Measurements from ENCODE around the gene SAMD15.
"Not testable (repeated sequence)": the region's sequence is repeated elsewhere in the genome, so short reads cannot be mapped to it uniquely, and the experiment has no call there.

Gene SAMD15

GRCh38 chr14:77376771-77377501 lies at the start of gene SAMD15, which contains the start of gene TMED8:
SAMD15 (plus strand) TSS chr14:77377379; CDS start chr14:77377419, 40 bp downstream.
TMED8 (minus strand) TSS chr14:77377094; CDS start chr14:77377053, 41 bp downstream.
- peak; percentile 63 to 83 for DNase-seq

- DNase-seq = no peak
Measured at GRCh38 chr14:77329872-77330271, 47.3 kb upstream of the SAMD15 start.

GRCh38 chr14:77335576-77335975 lies 41.6 kb upstream of the SAMD15 start:
- DNase-seq = no peak

- not testable (repeated sequence) for DNase-seq
Measured at GRCh38 chr14:77337255-77337654, 39.9 kb upstream of the SAMD15 start.

- no peak for DNase-seq
Measured at GRCh38 chr14:77337880-77338279, 39.3 kb upstream of the SAMD15 start.

GRCh38 chr14:77338302-77338701 lies 38.9 kb upstream of the SAMD15 start:
- DNase-seq = no peak

GRCh38 chr14:77339407-77339806 lies 37.8 kb upstream of the SAMD15 start:
- DNase-seq = no peak

GRCh38 chr14:77340389-77340788 lies 36.8 kb upstream of the SAMD15 start:
- DNase-seq = no peak

GRCh38 chr14:77342726-77343397 lies 34.3 kb upstream of the SAMD15 start:
- DNase-seq = no peak

- no peak for DNase-seq
Measured at GRCh38 chr14:77343662-77344061, 33.5 kb upstream of the SAMD15 start.

GRCh38 chr14:77344377-77344996 lies 32.7 kb upstream of the SAMD15 start:
- DNase-seq = no peak

- no peak for DNase-seq
Measured at GRCh38 chr14:77346495-77346894, 30.7 kb upstream of the SAMD15 start.

GRCh38 chr14:77347751-77348150 lies 29.4 kb upstream of the SAMD15 start:
- DNase-seq = peak in 1 of 2 donors; percentile 59

GRCh38 chr14:77353469-77354141 lies 23.6 kb upstream of the SAMD15 start:
- DNase-seq = no peak

GRCh38 chr14:77355811-77356210 lies 21.4 kb upstream of the SAMD15 start:
- no peak for DNase-seq

GRCh38 chr14:77356899-77357298 lies 20.3 kb upstream of the SAMD15 start:
- DNase-seq = no peak

- DNase-seq = no peak
Measured at GRCh38 chr14:77359626-77360025, 17.6 kb upstream of the SAMD15 start.

GRCh38 chr14:77364146-77364545 lies 13.0 kb upstream of the SAMD15 start:
- no peak for DNase-seq

GRCh38 chr14:77369285-77369684 lies 7.9 kb upstream of the SAMD15 start:
- no peak for DNase-seq

GRCh38 chr14:77372304-77372841 lies 4.8 kb upstream of the SAMD15 start:
- DNase-seq = no peak

GRCh38 chr14:77375164-77375950 lies 1.8 kb upstream of the SAMD15 start:
- DNase-seq = peak in 1 of 2 donors; percentile 34
